Naive thymus-derived CD4-positive, alpha-beta T cell (primary cell): ENCODE results near the gene TBC1D1. TPM values are rescaled to one million over a fixed set of nuclear protein-coding genes. Genes with fewer than 3 reads are reported as not detected.

Experiments
- ATAC-seq: fragments of 150-1000 bp; cut with Tn5 transposase; 2 replicates; pipeline ENCODE4 v1.10.0; 2021; ENCODE audit warnings: mild to moderate bottlenecking, moderate library complexity
- CTCF ChIA-PET: fragments of 350-600 bp; sonication (Branson Sonifier 250); formaldehyde crosslinking; loops from one replicate; lab custom pipeline; 2021; ENCODE audit warnings: antibody characterized with exemption; lab: Charles Lee
- POLR2A ChIA-PET: fragments of 350-600 bp; sonication (Branson Sonifier 250); formaldehyde crosslinking; loops from one replicate; lab custom pipeline; 2021; ENCODE audit warnings: antibody characterized with exemption, inconsistent platforms; lab: Charles Lee
- DNase-seq, 9 donors: peaks; one replicate each; pipeline versions ENCODE4 v3.0.0 to v3.0.0-alpha.2; 2020 to 2022; ENCODE audit warnings: mixed read lengths in 1 of 9
- H3K27ac ChIP-seq: one replicate; pipeline ENCODE4 v1.7.0; 2013; ENCODE audit warnings: mild to moderate bottlenecking, low read depth, low read length, moderate library complexity
- H3K27me3 ChIP-seq, 2 donors: one replicate each; pipeline ENCODE4 v1.7.0; 2013; ENCODE audit warnings: low read length in 2 of 2, mild to moderate bottlenecking in 2 of 2, moderate library complexity in 2 of 2; ENCODE audit not compliant: control insufficient read depth in 2 of 2, insufficient read depth in 2 of 2
- H3K36me3 ChIP-seq, 3 experiments: 1 replicate in 2 of 3; 2 replicates in 1 of 3; pipeline ENCODE4 v1.7.0; 2013; ENCODE audit warnings: low read length in 3 of 3, mild to moderate bottlenecking in 3 of 3, moderate library complexity in 1 of 3; ENCODE audit not compliant: insufficient read depth in 3 of 3, control insufficient read depth in 2 of 3
- H3K4me1 ChIP-seq, 2 donors: one replicate each; pipeline ENCODE4 v1.7.0; 2013; ENCODE audit warnings: low read length in 2 of 2, mild to moderate bottlenecking in 2 of 2, moderate library complexity in 1 of 2; ENCODE audit not compliant: control insufficient read depth in 2 of 2, insufficient read depth in 2 of 2
- H3K4me3 ChIP-seq: 2 replicates; pipeline ENCODE4 v1.7.0; 2013; ENCODE audit warnings: mild to moderate bottlenecking, low read length
- H3K9me3 ChIP-seq, 3 experiments: 1 replicate in 2 of 3; 2 replicates in 1 of 3; pipeline ENCODE4 v1.7.0; 2013; ENCODE audit warnings: low read length in 3 of 3; ENCODE audit not compliant: control insufficient read depth in 2 of 3
- H3K27ac Mint-ChIP-seq, 9 donors: one replicate each; pipeline ENCODE4 v1.8.0; 2020 to 2022; ENCODE audit warnings: mixed read lengths in 9 of 9, mild to moderate bottlenecking in 8 of 9, moderate library complexity in 5 of 9, inconsistent platforms in 2 of 9
- H3K27me3 Mint-ChIP-seq, 5 donors: one replicate each; pipeline ENCODE4 v1.8.0; 2021 to 2022; ENCODE audit warnings: mixed read lengths in 5 of 5, mild to moderate bottlenecking in 1 of 5
- H3K36me3 Mint-ChIP-seq, 5 donors: one replicate each; pipeline ENCODE4 v1.8.0; 2020 to 2022; ENCODE audit warnings: mixed read lengths in 5 of 5, mild to moderate bottlenecking in 3 of 5, inconsistent platforms in 1 of 5
- H3K4me1 Mint-ChIP-seq, 7 donors: one replicate each; pipeline ENCODE4 v1.8.0; 2020 to 2022; ENCODE audit warnings: mixed read lengths in 7 of 7, mild to moderate bottlenecking in 3 of 7, inconsistent platforms in 1 of 7
- H3K4me3 Mint-ChIP-seq, 10 donors: one replicate each; pipeline ENCODE4 v1.8.0; 2020 to 2022; ENCODE audit warnings: mild to moderate bottlenecking in 10 of 10, mixed read lengths in 10 of 10, moderate library complexity in 6 of 10, inconsistent platforms in 2 of 10
- H3K9me3 Mint-ChIP-seq, 11 donors: one replicate each; pipeline ENCODE4 v1.8.0; 2020 to 2022; ENCODE audit warnings: mixed read lengths in 11 of 11, mild to moderate bottlenecking in 4 of 11, inconsistent platforms in 1 of 11, moderate library complexity in 1 of 11
- intact Hi-C, 2 donors: fragments of 100-400 bp; cut with micrococcal nuclease; formaldehyde crosslinking; loops; one replicate each; pipeline ENCODE4 v1.15.1; 2023
- polyA plus RNA-seq, 2 donors: library from polyadenylated mRNA; unstranded; fragments of 300-500 nt; fragmentation: Illumina TruSeq; gene quantifications; one replicate each; pipeline ENCODE4 v1.2.3, GENCODE V29; 2021
- total RNA-seq, 6 experiments: library from RNA in 5 of 6; stranded (reverse) in 5 of 6; gene quantifications; 1 replicate in 5 of 6; 2 replicates in 1 of 6; pipeline ENCODE4 v1.2.3 and lab custom pipeline; 2021 to 2026

The TBC1D1 gene
- total and polyA plus RNA-seq, 7 experiments from 2014 or later = 19.4 to 66.8 (median 46.9) TPM

- no peak overlapping the region for H3K27ac Mint-ChIP-seq
- no peak for DNase-seq
- no peak for ATAC-seq
- POLR2A ChIA-PET = no interaction called here
- H3K36me3 ChIP-seq = peaks cover 0 to 11% (median 0%) of the 10 kb centered on the region in 3 experiments
- no peaks in the 10 kb centered on the region for H3K9me3 ChIP-seq
- H3K4me1 ChIP-seq = no peaks in the 10 kb centered on the region
- CTCF ChIA-PET = interaction anchor here (0.6 to 1.1 kb wide), 2 partner anchors 12 to 657 kb away, joined by 3 read pairs; no protein-coding TSS in a partner anchor
- no peaks in the 10 kb centered on the region for H3K9me3 Mint-ChIP-seq
- intact Hi-C loops = no loop called here
- no peak overlapping the region for H3K4me3 Mint-ChIP-seq
- no peak overlapping the region for H3K4me3 ChIP-seq
- no peaks in the 10 kb centered on the region for H3K27me3 ChIP-seq
- H3K36me3 Mint-ChIP-seq = peaks cover 4 to 68% (median 31%) of the 10 kb centered on the region in 5 donors
- H3K4me1 Mint-ChIP-seq = peaks cover 8 to 34% (median 16%) of the 10 kb centered on the region in 7 donors
- no peaks in the 10 kb centered on the region for H3K27me3 Mint-ChIP-seq
- no peak overlapping the region for H3K27ac ChIP-seq
Observed at GRCh38 chr4:38073596-38074234, 182.8 kb downstream of the TBC1D1 start.

GRCh38 chr4:38075370-38076152 lies 184.7 kb downstream of the TBC1D1 start:
- Histone ChIP-seq H3K36me3 (peaks cover 0 to 11% (median 0%) of the 10 kb centered on the region in 3 experiments), H3K27me3 (no peaks in the 10 kb centered on the region), H3K27ac (no peak overlapping the region), H3K9me3 (no peaks in the 10 kb centered on the region), H3K4me1 (no peaks in the 10 kb centered on the region), H3K4me3 (no peak overlapping the region)
- POLR2A ChIA-PET = no interaction called here
- H3K4me3 Mint-ChIP-seq = no peak overlapping the region
- H3K9me3 Mint-ChIP-seq = no peaks in the 10 kb centered on the region
- H3K27me3 Mint-ChIP-seq = no peaks in the 10 kb centered on the region
- H3K36me3 Mint-ChIP-seq = peaks cover 4 to 77% (median 35%) of the 10 kb centered on the region in 5 donors
- intact Hi-C loops = no loop called here
- peaks cover 3 to 28% (median 10%) of the 10 kb centered on the region in 7 donors for H3K4me1 Mint-ChIP-seq
- CTCF ChIA-PET = no interaction called here
- H3K27ac Mint-ChIP-seq = peak overlapping the region in 2 of 9 donors; percentile 20 to 46
- peak; percentile 81 for ATAC-seq
- DNase-seq = no peak

GRCh38 chr4:38076153-38076669 lies 185.3 kb downstream of the TBC1D1 start:
- no peak for DNase-seq
- Histone ChIP-seq H3K27me3 (no peaks in the 10 kb centered on the region), H3K27ac (no peak overlapping the region), H3K9me3 (no peaks in the 10 kb centered on the region), H3K4me1 (no peaks in the 10 kb centered on the region), H3K36me3 (peaks cover 0 to 11% (median 0%) of the 10 kb centered on the region in 3 experiments), H3K4me3 (no peak overlapping the region)
- ATAC-seq = no peak
- ChIA-PET POLR2A (no interaction called here), CTCF (no interaction called here)
- intact Hi-C loops = no loop called here
- H3K27ac Mint-ChIP-seq = no peak overlapping the region
- peaks cover 3 to 24% (median 11%) of the 10 kb centered on the region in 7 donors for H3K4me1 Mint-ChIP-seq
- H3K4me3 Mint-ChIP-seq = no peak overlapping the region
- H3K27me3 Mint-ChIP-seq = no peaks in the 10 kb centered on the region
- no peaks in the 10 kb centered on the region for H3K9me3 Mint-ChIP-seq
- H3K36me3 Mint-ChIP-seq = peaks cover 6 to 82% (median 35%) of the 10 kb centered on the region in 5 donors

- intact Hi-C loops = no loop called here
- H3K4me3 ChIP-seq = no peak overlapping the region
- Mint-ChIP-seq H3K27ac (peak overlapping the region in 2 of 9 donors; percentile 43 to 55), H3K36me3 (peaks cover 17 to 82% (median 30%) of the 10 kb centered on the region in 5 donors), H3K9me3 (no peaks in the 10 kb centered on the region), H3K4me3 (no peak overlapping the region), H3K4me1 (peaks cover 0 to 15% (median 12%) of the 10 kb centered on the region in 7 donors), H3K27me3 (no peaks in the 10 kb centered on the region)
- no peaks in the 10 kb centered on the region for H3K9me3 ChIP-seq
- no peak overlapping the region for H3K27ac ChIP-seq
- POLR2A ChIA-PET = no interaction called here
- CTCF ChIA-PET = interaction anchor here (0.8 kb wide), 1 partner anchor 9 kb away, joined by 3 read pairs; no protein-coding TSS in a partner anchor
- H3K36me3 ChIP-seq = peaks cover 0 to 16% (median 0%) of the 10 kb centered on the region in 3 experiments
- DNase-seq (no peak), ATAC-seq (no peak)
- H3K27me3 ChIP-seq = no peaks in the 10 kb centered on the region
- H3K4me1 ChIP-seq = no peaks in the 10 kb centered on the region
Observed at GRCh38 chr4:38077791-38078489, 187.1 kb downstream of the TBC1D1 start.

GRCh38 chr4:38078590-38079421 lies 187.9 kb downstream of the TBC1D1 start:
- intact Hi-C loops = no loop called here
- POLR2A ChIA-PET = interaction anchor here (0.6 kb wide), 1 partner anchor 275 kb away, joined by 3 read pairs; no protein-coding TSS in a partner anchor
- Mint-ChIP-seq H3K4me1 (peaks cover 0 to 16% (median 11%) of the 10 kb centered on the region in 7 donors), H3K36me3 (peaks cover 18 to 77% (median 29%) of the 10 kb centered on the region in 5 donors), H3K27ac (peak overlapping the region in 4 of 9 donors; percentile 6 to 61 (median 32)), H3K4me3 (no peak overlapping the region), H3K27me3 (no peaks in the 10 kb centered on the region), H3K9me3 (no peaks in the 10 kb centered on the region)
- H3K9me3 ChIP-seq = no peaks in the 10 kb centered on the region
- CTCF ChIA-PET = interaction anchor here (0.6 to 0.8 kb wide), 2 partner anchors 9 to 222 kb away, joined by 3 read pairs; no protein-coding TSS in a partner anchor
- no peaks in the 10 kb centered on the region for H3K4me1 ChIP-seq
- no peaks in the 10 kb centered on the region for H3K27me3 ChIP-seq
- no peak overlapping the region for H3K27ac ChIP-seq
- H3K4me3 ChIP-seq = no peak overlapping the region
- DNase-seq (no peak), ATAC-seq (peak; percentile 58)
- H3K36me3 ChIP-seq = peaks cover 0 to 13% (median 0%) of the 10 kb centered on the region in 3 experiments
